ENCODE results near the gene KCNG2.

- TF ChIP-seq CTCF (IDR thresholded peaks at IDR 0.05; ENCODE audit: control extremely low read depth in 1 of 3, insufficient read depth in 1 of 3, low read depth in 1 of 3, low read length in 3 of 3) (no peak), POLR2AphosphoS5 (IDR thresholded peaks at IDR 0.05; ENCODE audit: low read depth, low read length) (no peak), ATF2 (IDR thresholded peaks at IDR 0.05; ENCODE audit: low read length) (no peak)
Observed at GRCh38 chr18:79852561-79853302, 55.0 kb downstream of the KCNG2 start.

Data from H1 (cell line).